ENCODE results near the gene UCKL1.

DNA sequence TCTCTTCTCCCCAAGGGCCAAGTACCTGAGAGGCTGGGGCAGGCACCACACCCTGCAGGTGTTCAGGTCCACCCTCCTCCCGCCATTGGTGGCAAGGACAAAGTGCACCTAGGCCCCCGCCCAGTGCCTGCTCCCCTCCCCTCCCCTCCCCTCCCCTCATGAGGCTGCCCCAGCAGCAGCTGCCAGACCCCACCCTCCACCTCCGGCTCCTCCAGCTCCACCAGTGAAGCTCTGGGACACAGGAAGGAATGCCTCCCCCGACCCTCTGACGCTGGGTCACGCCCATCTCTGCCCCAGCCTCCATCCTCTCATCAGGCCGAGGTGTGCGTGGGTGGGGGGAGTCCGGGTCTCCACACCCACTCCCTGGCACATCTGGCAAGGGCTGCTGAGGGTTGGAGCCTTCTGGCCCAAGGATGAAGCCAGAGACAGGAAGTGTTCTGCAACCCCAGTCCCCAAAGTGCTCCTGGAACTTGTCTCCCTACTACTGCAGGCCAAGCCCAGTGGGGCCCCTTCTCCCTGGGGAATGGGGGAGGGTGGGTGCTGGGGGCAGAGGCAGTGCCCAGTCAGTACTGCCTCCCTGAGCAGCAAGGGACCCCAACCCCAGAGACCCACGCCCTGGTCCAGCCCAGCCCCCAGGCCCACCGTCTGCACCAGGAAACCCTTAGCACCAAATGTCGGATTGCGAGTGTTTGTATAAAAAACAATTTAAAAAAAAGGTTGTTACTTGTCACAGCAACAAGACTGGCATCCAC is 1.6 kb upstream of the UCKL1 start:
- TF ChIP-seq, protein P1, sequence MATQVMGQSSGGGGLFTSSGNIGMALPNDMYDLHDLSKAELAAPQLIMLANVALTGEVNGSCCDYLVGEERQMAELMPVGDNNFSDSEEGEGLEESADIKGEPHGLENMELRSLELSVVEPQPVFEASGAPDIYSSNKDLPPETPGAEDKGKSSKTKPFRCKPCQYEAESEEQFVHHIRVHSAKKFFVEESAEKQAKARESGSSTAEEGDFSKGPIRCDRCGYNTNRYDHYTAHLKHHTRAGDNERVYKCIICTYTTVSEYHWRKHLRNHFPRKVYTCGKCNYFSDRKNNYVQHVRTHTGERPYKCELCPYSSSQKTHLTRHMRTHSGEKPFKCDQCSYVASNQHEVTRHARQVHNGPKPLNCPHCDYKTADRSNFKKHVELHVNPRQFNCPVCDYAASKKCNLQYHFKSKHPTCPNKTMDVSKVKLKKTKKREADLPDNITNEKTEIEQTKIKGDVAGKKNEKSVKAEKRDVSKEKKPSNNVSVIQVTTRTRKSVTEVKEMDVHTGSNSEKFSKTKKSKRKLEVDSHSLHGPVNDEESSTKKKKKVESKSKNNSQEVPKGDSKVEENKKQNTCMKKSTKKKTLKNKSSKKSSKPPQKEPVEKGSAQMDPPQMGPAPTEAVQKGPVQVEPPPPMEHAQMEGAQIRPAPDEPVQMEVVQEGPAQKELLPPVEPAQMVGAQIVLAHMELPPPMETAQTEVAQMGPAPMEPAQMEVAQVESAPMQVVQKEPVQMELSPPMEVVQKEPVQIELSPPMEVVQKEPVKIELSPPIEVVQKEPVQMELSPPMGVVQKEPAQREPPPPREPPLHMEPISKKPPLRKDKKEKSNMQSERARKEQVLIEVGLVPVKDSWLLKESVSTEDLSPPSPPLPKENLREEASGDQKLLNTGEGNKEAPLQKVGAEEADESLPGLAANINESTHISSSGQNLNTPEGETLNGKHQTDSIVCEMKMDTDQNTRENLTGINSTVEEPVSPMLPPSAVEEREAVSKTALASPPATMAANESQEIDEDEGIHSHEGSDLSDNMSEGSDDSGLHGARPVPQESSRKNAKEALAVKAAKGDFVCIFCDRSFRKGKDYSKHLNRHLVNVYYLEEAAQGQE (IDR thresholded peaks at IDR 0.05; ENCODE audit: insufficient read depth in 1 of 2, low read depth in 2 of 2, low read length in 1 of 2), result no peak
- TF ChIP-seq CTCF (IDR thresholded peaks at IDR 0.05), result no peak
